K562 (cell line): ENCODE measurements around the gene ANXA1. TPM values are rescaled to one million over a fixed set of nuclear protein-coding genes. Genes with fewer than 3 reads are reported as not detected.

ENCODE experiments used
- ATAC-seq: fragments of 200-7000 bp; cut with Tn5 transposase; 3 replicates; pipeline ENCODE4 v1.9.1; 2020; ENCODE audit warnings: moderate library complexity
- BruUV-seq: library from RNA; stranded (reverse); fragments of 400-500 nt; replicated peaks from 2 replicates; lab custom pipeline; 2021; lab: Mats Ljungman, UMichigan
- CTCF ChIA-PET: fragments of 300-600 bp; formaldehyde crosslinking; extraction: SDS; loops from one replicate; lab custom pipeline; 2021; ENCODE audit warnings: low intra/inter-chr PET ratio; lab: Yijun Ruan, JAX
- POLR2A ChIA-PET: fragments of 300-600, 350-650 bp; sonication (Branson Sonifier 250); formaldehyde crosslinking; extraction: SDS; loops from one replicate; lab custom pipeline; 2021; ENCODE audit warnings: antibody characterized with exemption, inconsistent platforms; lab: Yijun Ruan, JAX
- DNase-seq, 4 experiments: peaks; one replicate each; pipeline versions ENCODE4 v3.0.0 to v3.0.0-alpha.2; 2011 to 2018; ENCODE audit warnings: low spot score in 3 of 4, mixed read lengths in 3 of 4; ENCODE audit errors: extremely low read depth in 1 of 4
- FAIRE-seq: peaks from 2 replicates; lab custom pipeline; 2011; peaks lifted over from hg19 to GRCh38; lab: Jason Lieb, UNC
- H2AFZ ChIP-seq: 2 replicates; pipeline ENCODE4 v1.6.0; 2011; ENCODE audit warnings: low read depth, low read length, control low read depth, inconsistent platforms
- H3K27ac ChIP-seq: fragments of 200-600 bp; 3 replicates; pipeline ENCODE4 v1.8.0; 2011; ENCODE audit warnings: low read depth, mild to moderate bottlenecking, control low read depth, inconsistent platforms, low read length, moderate library complexity, mixed read lengths; ENCODE audit errors: extremely low read depth
- H3K27me3 ChIP-seq, 2 experiments: fragments of 300-600 bp in 1 of 2; 2 replicates in 1 of 2; 3 replicates in 1 of 2; pipeline versions ENCODE4 v1.6.0 to v1.8.0; 2011; ENCODE audit warnings: inconsistent platforms in 2 of 2, low read length in 2 of 2, mild to moderate bottlenecking in 1 of 2, mixed read lengths in 1 of 2, moderate library complexity in 1 of 2; ENCODE audit not compliant: control insufficient read depth in 2 of 2, insufficient read depth in 2 of 2
- H3K36me3 ChIP-seq: fragments of 300-600 bp; 3 replicates; pipeline ENCODE4 v1.8.0; 2011; ENCODE audit warnings: mild to moderate bottlenecking, low read length, inconsistent platforms; ENCODE audit not compliant: control insufficient read depth, insufficient read depth
- H3K4me1 ChIP-seq, 2 experiments: fragments of 200-600 bp in 1 of 2; replicated peaks in 1 of 2; 2 replicates in 1 of 2; 3 replicates in 1 of 2; pipeline versions ENCODE4 v1.5.1 to v1.8.0; 2011; ENCODE audit warnings: inconsistent platforms in 2 of 2, low read length in 2 of 2, mild to moderate bottlenecking in 1 of 2, mixed read lengths in 1 of 2, moderate library complexity in 1 of 2; ENCODE audit not compliant: control insufficient read depth in 2 of 2, insufficient read depth in 2 of 2
- H3K4me2 ChIP-seq: 2 replicates; pipeline ENCODE4 v1.6.1; 2011; ENCODE audit warnings: low read length, control low read depth, inconsistent platforms, mixed read lengths; ENCODE audit not compliant: insufficient read depth
- H3K4me3 ChIP-seq: fragments of 200-600 bp; sonication (generic), shearing (Covaris generic); 2 replicates; pipeline ENCODE4 v1.5.1; 2016; ENCODE audit warnings: control low read depth, inconsistent platforms
- H3K79me2 ChIP-seq: fragments of 200-600 bp; 3 replicates; pipeline ENCODE4 v1.8.0; 2011; ENCODE audit warnings: low read length, inconsistent platforms; ENCODE audit not compliant: control insufficient read depth, insufficient read depth
- H3K9ac ChIP-seq, 2 experiments: 2 replicates each; pipeline versions ENCODE4 v1.6.0 to v1.6.1; 2011; ENCODE audit warnings: low read depth in 2 of 2, low read length in 2 of 2, control low read depth in 1 of 2, inconsistent platforms in 1 of 2, mild to moderate bottlenecking in 1 of 2, mixed read lengths in 1 of 2; ENCODE audit not compliant: insufficient read depth in 1 of 2
- H3K9me1 ChIP-seq: one replicate; pipeline ENCODE4 v1.6.0; 2011; ENCODE audit warnings: inconsistent platforms, mild to moderate bottlenecking, low read length, moderate library complexity; ENCODE audit not compliant: control insufficient read depth, insufficient read depth
- H3K9me3 ChIP-seq: replicated peaks from 2 replicates; pipeline ENCODE4 v1.5.1; 2011; ENCODE audit warnings: low read depth, low read length, inconsistent platforms; ENCODE audit not compliant: control insufficient read depth, insufficient read depth
- H4K20me1 ChIP-seq: replicated peaks from 2 replicates; pipeline ENCODE4 v1.6.1; 2011; ENCODE audit warnings: low read length, inconsistent platforms, mixed read lengths; ENCODE audit not compliant: control insufficient read depth, insufficient read depth
- ATF7 ChIP-seq: fragments of 450-650 bp; IDR thresholded peaks from 2 replicates; pipeline ENCODE4 v1.7.1; 2014; ENCODE audit warnings: mild to moderate bottlenecking, moderate library complexity
- BACH1 ChIP-seq: fragments of 200-800 bp; sonication (Bioruptor generic); IDR thresholded peaks from 2 replicates; pipeline ENCODE4 v1.6.1; 2016; ENCODE audit warnings: missing genetic modification characterization, missing compliant biosample characterization
- CEBPG ChIP-seq, 3 experiments: fragments of 200-800 bp in 1 of 3; sonication (Bioruptor generic) in 1 of 3; sonication (generic) in 1 of 3; formaldehyde crosslinking in 1 of 3; IDR thresholded peaks in 2 of 3; conservative IDR thresholded peaks in 1 of 3; 2 replicates each; pipeline versions ENCODE4 v1.6.1 to v1.8.0; 2016 to 2022; ENCODE audit warnings: missing compliant biosample characterization in 2 of 3, missing genetic modification characterization in 2 of 3, mild to moderate bottlenecking in 1 of 3, missing genetic modification reagents in 1 of 3
- CHD4 ChIP-seq: fragments of 200-600 bp; sonication (generic); IDR thresholded peaks from 3 replicates; pipeline ENCODE4 v1.6.1; 2012; ENCODE audit warnings: low read depth, mild to moderate bottlenecking, mixed read lengths, low read length, inconsistent platforms; ENCODE audit not compliant: insufficient read depth, insufficient replicate concordance, poor library complexity, severe bottlenecking
- EHMT2 ChIP-seq: fragments of 450-650 bp; IDR thresholded peaks from 2 replicates; pipeline ENCODE4 v1.6.1; 2018; ENCODE audit warnings: antibody characterized with exemption
- HDAC1 ChIP-seq, 2 experiments: fragments of 450-650 bp; IDR thresholded peaks; 2 replicates each; pipeline ENCODE4 v1.6.1; 2016 to 2017; ENCODE audit warnings: inconsistent platforms in 1 of 2, mild to moderate bottlenecking in 1 of 2, moderate library complexity in 1 of 2
- L3MBTL2 ChIP-seq: fragments of 450-650 bp; IDR thresholded peaks from 2 replicates; pipeline ENCODE4 v1.6.1; 2016; ENCODE audit warnings: mild to moderate bottlenecking, moderate library complexity
- ZFP36 ChIP-seq: fragments of 150-350 bp; IDR thresholded peaks from 2 replicates; pipeline ENCODE4 v1.6.1; 2018; ENCODE audit warnings: low read length, low read depth; ENCODE audit not compliant: partially characterized antibody
- ZNF436 ChIP-seq: fragments of 250-450, 450-650 bp; sonication (Bioruptor Pico); formaldehyde crosslinking; IDR thresholded peaks from 2 replicates; pipeline ENCODE4 v1.7.0; 2020; ENCODE audit warnings: mild to moderate bottlenecking
- ZNF592 ChIP-seq: fragments of 450-650 bp; IDR thresholded peaks from 2 replicates; pipeline ENCODE4 v1.6.1; 2017; ENCODE audit warnings: antibody characterized with exemption, mild to moderate bottlenecking
- WGBS: fragments of 100-300 bp; shearing (Covaris generic); methylation state at CpG from one replicate; pipeline ENCODE4 v1.1.6; 2016; ENCODE audit warnings: low coverage, mixed read lengths; ENCODE audit not compliant: insufficient coverage; ENCODE audit errors: missing lambda C conversion rate; 5-methylcytosine and 5-hydroxymethylcytosine counted together
- in situ Hi-C: fragments of 300-500 bp; cut with MboI; formaldehyde crosslinking; loops from 4 replicates; pipeline ENCODE4 v1.15.0; 2018; ENCODE audit warnings: inconsistent platforms, mixed read lengths
- intact Hi-C: fragments of 100-400 bp; cut with micrococcal nuclease; formaldehyde crosslinking; loops from 2 replicates; pipeline ENCODE4 v1.14.2; 2022
- polyA plus RNA-seq, 8 experiments: library from polyadenylated mRNA; depleted of rRNA in 4 of 8; stranded (reverse) in 5 of 8; unstranded in 3 of 8; fragments of >200 nt; fragmentation: Nextera tagmentation in 2 of 8; fragmentation: Illumina TruSeq in 1 of 8; extraction: Ambion mirVana in 2 of 8; extraction: Trizol in 1 of 8; gene quantifications; 2 replicates each; pipeline versions ENCODE4 v1.2.1 to v1.2.3, GENCODE V29; 2011 to 2014; ENCODE audit warnings: inconsistent platforms in 1 of 8, missing spikeins in 1 of 8
- total RNA-seq, 7 experiments: library from RNA; depleted of rRNA in 6 of 7; stranded (reverse); fragments of >200 nt in 6 of 7; fragmentation: Illumina TruSeq in 2 of 7; extraction: Trizol in 2 of 7; gene quantifications; 2 replicates each; pipeline versions ENCODE4 v1.2.1 to v1.2.3, GENCODE V29; 2011 to 2021; ENCODE audit warnings: low replicate concordance in 1 of 7

ANXA1 gene
- total and polyA plus RNA-seq, 9 of the 15 experiments (the other 6 are each of a cell fraction or from before 2014, with no cell fraction given), result 406 to 1,298 (median 620) TPM

GRCh38 chr9:73133921-73134407, 17.7 kb upstream of the ANXA1 start:
- in situ Hi-C loops, result no loop called here
- peak; percentile 66 for FAIRE-seq
- TF ChIP-seq L3MBTL2, result no peak
- TF ChIP-seq EHMT2, result 0 out of 2 replicates have a peak, but pooled peaks have one; percentile 52
- no peak for TF ChIP-seq CHD4
- peak; percentile 71 for TF ChIP-seq ZNF592
- no peak for TF ChIP-seq HDAC1 (IDR thresholded peaks at IDR 0.05)
- no peak for TF ChIP-seq ZNF436 (CRISPR knock-in tag)
- no peak for TF ChIP-seq CEBPG (CRISPR knock-in tag; IDR thresholded peaks at IDR 0.05)
- TF ChIP-seq CEBPG (tag; conservative IDR thresholded peaks at IDR 0.05 in 1 of 2, IDR thresholded peaks at IDR 0.05 in 1 of 2), result peak in 1 of 2 experiments; percentile 7; a peak in 1 of 4 replicates
- TF ChIP-seq BACH1 (tag), result 0 out of 2 replicates have a peak, but pooled peaks have one; percentile 19
- TF ChIP-seq ZFP36, result no peak
- TF ChIP-seq ATF7, result 0 out of 2 replicates have a peak, but pooled peaks have one; percentile 12

More at GRCh38 chr9:73133921-73134407, 17.7 kb upstream of the ANXA1 start:
- Histone ChIP-seq H3K4me3 (no peak overlapping the region), H3K4me2 (no peak overlapping the region), H3K9me1 (no peaks in the 10 kb centered on the region), H3K4me1 (peaks cover 0 to 18% of the 10 kb centered on the region in 2 experiments; a peak in 3 of 5 replicates), H3K79me2 (no peaks in the 10 kb centered on the region), H3K9ac (no peak overlapping the region), H3K27ac (peak overlapping the region; percentile 29; the same call in 2 of the 3 replicates), H4K20me1 (no peaks in the 10 kb centered on the region), H3K27me3 (no peaks in the 10 kb centered on the region), H3K36me3 (no peaks in the 10 kb centered on the region), H3K9me3 (no peaks in the 10 kb centered on the region), H2AFZ (peak overlapping the region; percentile 94)
- BruUV-seq, result no TSS peak
- DNase-seq, result peak in 1 of 4 experiments; percentile 51
- CTCF ChIA-PET, result no interaction called here
- intact Hi-C loops, result loop anchor here (5.0 kb wide), 1 partner anchor 102 kb away; no protein-coding TSS in a partner anchor
- POLR2A ChIA-PET, result interaction anchor here (1.2 to 2.1 kb wide), 2 partner anchors 11 to 14 kb away, joined by 4 to 11 read pairs; no protein-coding TSS in a partner anchor
- WGBS, result 3% methylated on average over 2 of the region's 2 CpGs
- ATAC-seq, result peak; percentile 58
